HCT116 (cell line): Measurements from ENCODE around the gene SNX19.

Source experiments
- SIN3A ChIP-seq: IDR thresholded peaks from 2 replicates; pipeline ENCODE4 v1.6.1; 2012; ENCODE audit warnings: low read depth
- ZFX ChIP-seq: fragments of 450-650 bp; IDR thresholded peaks from 2 replicates; pipeline ENCODE4 v1.6.1; 2017

DNA sequence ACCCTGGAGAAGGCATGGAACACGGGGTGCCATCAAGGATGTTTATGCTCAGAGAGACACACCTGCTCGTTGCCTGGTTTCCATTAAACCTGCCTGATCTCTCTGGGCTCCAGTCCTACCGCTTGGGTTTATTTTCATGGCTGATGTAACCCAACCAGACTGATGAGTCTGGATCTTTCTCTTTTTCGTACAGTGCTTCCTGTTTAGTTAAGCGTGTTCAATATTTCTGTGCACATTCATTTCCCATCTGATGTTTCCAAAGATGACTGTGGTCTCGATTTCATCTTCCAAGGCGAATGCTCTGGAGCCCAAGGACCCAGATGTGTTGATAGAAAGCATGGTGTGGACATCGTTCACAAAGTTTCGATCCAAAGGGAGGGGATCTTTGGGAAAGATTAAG is 84.3 kb downstream of the SNX19 start:
- TF ChIP-seq SIN3A (no peak), ZFX (no peak)
